Dermis microvascular lymphatic vessel endothelial cell (primary cell): Measurements from ENCODE around the gene SLC22A14. TPM values are rescaled to one million over a fixed set of nuclear protein-coding genes. Genes with fewer than 3 reads are reported as not detected.
"Not testable (repeated sequence)": the region's sequence is repeated elsewhere in the genome, so short reads cannot be mapped to it uniquely, and the experiment has no call there.

Experiments used
- DNase-seq, 2 donors: peaks; one replicate each; pipeline versions ENCODE4 v3.0.0 to v3.0.0-alpha.2; 2010; ENCODE audit warnings: low read depth in 2 of 2
- total RNA-seq: library from RNA; depleted of rRNA; stranded (reverse); fragments of >200 nt; gene quantifications from 2 replicates; pipeline ENCODE4 v1.2.1, GENCODE V29; 2014

The SLC22A14 gene
- total RNA-seq, 1 donor from 2014 or later: not detected

GRCh38 chr3:38271553-38271952, 10.5 kb upstream of the SLC22A14 start:
- no peak for DNase-seq

- DNase-seq: no peak
Observed at GRCh38 chr3:38274864-38275649, 7.0 kb upstream of the SLC22A14 start.

- DNase-seq: no peak
Observed at GRCh38 chr3:38275658-38276057, 6.4 kb upstream of the SLC22A14 start.

- DNase-seq: no peak
Observed at GRCh38 chr3:38276081-38276916, 5.8 kb upstream of the SLC22A14 start.

DNA sequence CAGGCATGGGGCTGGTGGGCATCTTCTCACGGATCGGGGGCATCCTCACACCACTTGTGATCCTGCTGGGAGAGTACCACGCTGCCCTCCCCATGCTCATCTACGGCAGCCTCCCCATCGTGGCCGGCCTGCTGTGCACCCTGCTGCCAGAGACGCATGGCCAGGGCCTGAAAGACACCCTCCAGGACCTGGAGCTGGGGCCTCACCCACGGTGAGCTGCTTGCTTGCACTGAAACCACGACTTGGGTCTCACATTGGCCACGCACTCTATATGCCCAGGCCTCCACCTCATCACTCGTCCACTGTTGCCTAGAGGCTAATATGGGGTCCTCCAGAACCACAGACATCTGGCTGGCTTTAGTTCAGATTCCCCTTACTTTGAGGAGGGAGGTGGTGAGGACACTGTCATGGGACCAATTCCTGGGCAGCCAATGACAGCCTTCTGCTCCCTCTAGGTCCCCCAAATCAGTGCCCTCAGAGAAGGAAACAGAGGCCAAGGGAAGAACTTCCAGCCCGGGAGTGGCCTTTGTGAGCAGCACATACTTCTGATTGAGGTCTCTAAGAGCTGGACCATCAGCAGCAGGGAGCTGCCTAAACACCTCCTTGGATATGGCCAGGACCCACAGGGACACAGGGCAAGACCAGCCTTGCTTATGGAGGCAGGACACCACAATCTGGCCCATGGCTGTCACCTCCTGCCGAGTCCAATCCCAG, 5.0 kb upstream of the SLC22A14 start:
- DNase-seq: no peak

- no peak for DNase-seq
Observed at GRCh38 chr3:38278841-38279240, 3.3 kb upstream of the SLC22A14 start.

DNA sequence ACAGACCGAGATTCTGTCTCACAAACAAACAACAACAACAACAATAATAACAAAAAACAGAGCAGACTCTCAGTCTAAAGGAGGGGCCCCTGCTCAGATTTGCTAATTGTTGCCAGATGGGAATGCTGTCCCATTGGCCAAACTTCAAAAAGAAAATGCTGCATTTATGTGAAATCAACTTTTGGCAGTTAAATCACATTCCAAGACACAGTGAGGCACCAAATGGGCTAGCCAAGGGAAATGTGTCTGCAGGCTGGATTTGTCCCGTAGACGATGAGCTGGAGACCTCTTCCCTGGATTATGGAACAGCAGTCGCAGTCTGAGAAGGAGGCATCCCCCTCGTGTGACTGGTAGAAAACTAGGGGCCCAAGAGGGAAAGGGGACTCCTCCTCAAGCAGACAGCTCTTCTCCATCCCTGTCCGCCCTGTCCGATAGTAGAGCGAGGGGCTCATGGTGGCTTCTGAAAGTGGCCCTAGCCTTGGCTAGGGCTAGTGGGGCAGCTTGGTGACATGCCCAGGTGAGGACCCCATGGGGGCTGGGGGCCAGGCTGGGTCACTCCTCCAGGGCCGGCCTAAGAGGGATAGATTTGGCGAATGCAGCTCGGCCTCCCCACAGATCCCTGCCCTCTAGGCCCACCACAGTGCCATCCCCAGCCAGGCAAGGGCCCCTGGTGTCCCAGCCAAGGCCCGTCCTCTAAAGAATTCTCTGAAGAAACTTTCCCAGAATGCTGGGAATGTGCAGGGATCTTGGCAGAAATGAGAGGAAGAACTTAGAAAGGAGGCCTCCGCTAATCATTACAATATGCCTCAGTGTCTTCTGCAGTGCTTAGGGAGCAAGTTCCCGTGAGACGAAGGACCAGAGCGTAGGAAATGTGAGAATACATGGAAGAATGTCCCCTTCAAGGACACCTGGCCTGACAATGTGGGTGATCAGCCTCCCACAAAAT, 2.0 kb downstream of the SLC22A14 start:
- DNase-seq: no peak

DNA sequence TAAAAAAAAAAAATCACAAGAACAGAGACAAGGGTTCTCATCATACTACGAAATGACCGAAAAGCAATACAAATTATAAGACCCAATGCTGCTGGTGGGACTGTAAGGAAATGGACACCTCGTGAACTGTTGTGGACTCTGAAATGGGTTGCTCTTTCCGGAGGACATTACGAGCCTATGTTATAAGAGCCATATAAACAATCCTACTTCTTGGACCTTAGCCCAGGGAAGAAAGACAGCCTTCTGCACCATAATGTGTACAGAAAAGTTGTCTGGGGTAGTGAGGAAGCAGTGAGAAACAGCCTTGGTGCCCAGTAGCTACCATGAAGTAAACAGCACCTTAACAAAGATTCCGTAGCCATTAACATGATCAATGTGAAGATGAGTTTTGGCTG, 2.7 kb downstream of the SLC22A14 start:
- DNase-seq: no peak

DNA sequence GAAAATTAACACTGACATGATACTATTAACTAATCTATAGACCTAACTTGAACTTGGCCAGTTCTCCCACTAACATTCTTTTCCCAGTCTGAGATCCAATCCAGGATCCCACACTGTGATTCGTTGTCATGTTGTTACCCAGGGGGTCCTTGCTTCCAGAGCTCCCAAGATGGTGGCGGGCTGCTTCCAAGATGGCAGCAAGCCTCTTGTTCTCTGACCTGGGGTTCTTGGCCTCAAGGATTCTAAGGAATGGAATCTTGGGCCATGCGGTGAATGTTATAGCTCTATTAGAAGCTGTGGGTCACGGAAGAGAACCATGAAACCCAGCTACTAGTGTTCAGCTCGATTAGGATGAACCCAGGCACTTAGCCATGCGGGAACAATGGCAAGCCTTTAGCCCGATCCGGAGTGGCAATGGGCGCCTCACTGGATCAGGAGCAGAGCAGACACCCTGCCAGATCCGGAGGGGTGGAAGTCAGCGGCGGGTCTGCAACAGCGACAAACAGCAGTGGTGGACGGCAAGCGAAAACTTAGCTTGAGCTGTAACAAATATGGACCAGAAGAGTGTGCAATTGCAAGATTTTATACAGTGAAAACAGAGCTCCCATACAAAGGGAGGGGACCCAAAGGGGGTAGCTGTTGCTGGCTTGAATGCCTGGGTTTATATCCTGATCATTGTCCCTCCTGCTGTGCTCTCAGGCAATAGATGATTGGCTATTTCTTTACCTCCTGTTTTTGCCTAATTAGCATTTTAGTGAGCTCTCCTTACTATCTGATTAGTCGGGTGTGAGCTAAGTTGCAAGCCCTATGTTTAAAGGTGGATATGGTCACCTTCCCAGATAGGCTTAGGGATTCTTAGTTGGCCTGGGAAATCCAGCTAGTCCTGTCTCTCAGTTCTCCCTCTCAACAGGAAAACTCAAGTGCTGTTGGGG, 7.5 kb downstream of the SLC22A14 start:
- DNase-seq: not testable (repeated sequence)

GRCh38 chr3:38297053-38297452, 15.0 kb downstream of the SLC22A14 start:
- not testable (repeated sequence) for DNase-seq

DNA sequence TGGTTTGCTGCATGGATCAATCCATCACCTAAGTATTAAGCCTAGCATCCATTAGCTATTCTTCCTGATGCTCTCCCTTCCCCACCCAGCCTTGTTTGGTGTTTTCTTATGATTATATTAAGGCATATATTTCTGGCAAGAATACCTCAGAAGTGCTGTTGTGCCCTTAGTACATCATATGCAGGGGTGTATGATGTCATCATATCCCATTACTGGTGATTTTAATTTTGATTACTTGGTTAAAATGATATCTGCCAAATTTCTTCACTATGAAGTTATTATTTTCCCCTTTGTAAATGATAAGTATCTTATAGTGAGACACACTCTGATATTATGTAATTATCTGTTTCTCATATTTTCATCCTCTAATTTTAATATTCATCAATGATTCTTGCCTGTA, 15.4 kb downstream of the SLC22A14 start:
- DNase-seq: no peak

DNA sequence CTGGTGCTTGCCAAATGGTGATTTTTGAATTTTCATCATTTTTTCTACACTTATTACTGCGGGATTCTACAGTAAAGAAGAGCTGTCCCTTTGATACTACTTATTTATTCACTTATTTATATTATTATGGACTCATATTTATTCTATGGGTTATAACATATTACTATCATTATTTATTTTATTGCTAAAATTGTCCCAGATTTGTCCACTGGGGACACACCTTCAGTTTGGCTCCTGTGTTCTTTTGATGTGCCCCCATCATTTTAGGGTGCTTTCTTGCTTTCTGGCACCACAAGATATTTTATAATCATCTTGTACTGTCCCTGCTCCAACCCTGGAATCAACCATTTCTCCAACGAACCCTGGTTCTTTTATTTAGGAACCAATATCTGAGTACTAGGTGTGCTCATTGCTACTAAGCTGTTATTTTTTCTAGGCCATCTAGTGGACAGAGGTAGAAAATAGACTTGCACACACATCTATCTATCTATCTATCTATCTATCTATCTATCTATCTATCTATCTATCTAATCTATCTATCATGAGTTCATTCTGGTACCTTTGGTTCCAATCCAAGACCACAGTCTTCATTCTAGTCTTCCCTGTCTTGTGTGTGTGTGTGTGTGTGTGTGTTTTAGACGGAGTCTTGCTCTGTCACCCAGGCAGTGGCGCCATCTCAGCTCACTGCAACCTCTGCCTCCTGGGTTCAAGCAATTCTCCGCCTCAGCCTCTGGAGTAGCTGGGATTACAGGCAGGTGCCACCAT, 16.0 kb downstream of the SLC22A14 start:
- peak; percentile 20 to 32 for DNase-seq

DNA sequence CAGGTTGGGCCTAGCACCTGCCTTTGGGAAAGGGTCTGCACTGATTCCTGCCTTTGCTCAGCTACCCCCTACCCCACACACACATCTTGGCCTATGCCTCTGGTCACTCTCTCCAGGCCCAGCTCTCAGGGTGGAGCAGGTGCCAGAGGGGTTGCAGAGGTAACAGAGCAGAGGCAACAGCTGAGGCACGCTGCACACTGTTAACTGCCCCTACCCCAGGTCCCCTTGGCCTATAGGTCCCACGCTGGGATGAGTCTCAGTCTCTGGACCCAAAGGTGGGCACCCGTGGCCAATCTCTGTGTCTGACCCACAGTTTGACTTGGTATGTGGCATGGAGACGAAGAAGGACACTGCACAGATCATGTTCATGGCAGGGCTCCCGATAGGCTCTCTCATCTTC, 24.8 kb downstream of the SLC22A14 start:
- no peak for DNase-seq

GRCh38 chr3:38307599-38307998, 25.5 kb downstream of the SLC22A14 start:
- DNase-seq: no peak

DNA sequence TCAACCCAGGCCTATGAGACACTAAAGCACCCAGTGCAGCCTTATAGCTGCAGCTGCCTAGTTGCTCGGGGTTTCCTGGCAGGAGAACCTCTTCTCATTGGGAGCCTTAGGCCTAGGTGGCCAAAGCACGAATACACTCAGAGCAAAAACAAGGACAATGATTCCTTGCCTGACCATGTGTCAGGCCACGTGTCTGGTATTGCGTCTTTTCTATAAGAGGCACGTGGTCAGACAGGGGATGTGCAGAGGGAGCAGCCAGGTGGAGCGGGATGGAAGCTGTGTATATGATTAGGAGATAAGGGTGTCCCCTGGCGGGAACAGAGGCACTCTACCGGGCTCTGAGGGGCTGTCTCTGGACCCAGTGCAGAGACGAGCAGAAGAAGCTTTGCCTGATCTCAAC, 26.4 kb downstream of the SLC22A14 start:
- DNase-seq: no peak

DNA sequence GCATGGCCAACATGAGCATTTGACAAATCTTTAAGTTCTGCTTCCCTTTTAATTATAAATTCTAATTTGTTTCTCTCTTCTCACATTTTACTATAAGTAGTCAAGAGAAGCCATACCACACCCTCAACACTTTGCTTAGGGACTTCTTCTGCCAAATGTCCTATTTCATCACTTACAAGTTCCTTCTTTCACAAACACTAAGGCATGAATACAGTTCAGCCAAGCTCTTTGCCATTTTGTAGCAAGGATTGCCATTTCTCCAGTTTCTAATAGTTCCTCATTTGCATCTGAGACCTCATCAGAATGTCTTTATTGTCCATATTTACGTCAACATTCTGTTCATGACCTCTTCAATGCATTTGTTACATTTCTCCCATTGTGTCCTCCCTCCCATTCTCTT, 29.4 kb downstream of the SLC22A14 start:
- DNase-seq: no peak

DNA sequence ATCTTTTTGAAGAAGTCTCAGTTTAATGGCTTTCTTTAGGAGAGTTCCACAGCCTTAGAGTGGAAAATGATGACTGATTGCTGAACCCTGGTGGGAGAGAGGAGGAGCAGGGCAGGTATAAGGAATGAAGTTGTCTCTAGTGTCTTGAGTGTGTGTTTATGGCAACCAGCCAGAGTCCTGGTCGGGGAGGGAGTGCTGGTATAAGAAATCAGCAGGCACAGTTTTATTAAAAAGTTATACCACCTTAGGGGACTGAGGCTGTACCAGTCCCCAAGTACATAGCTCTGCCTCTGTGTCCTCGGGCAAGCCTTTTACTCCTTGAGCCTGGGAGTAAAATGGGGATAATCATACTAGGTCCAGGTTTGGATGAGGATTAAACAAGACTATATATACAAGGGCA, 29.8 kb downstream of the SLC22A14 start:
- DNase-seq: no peak

GRCh38 chr3:38312356-38312755, 30.3 kb downstream of the SLC22A14 start:
- DNase-seq: no peak

DNA sequence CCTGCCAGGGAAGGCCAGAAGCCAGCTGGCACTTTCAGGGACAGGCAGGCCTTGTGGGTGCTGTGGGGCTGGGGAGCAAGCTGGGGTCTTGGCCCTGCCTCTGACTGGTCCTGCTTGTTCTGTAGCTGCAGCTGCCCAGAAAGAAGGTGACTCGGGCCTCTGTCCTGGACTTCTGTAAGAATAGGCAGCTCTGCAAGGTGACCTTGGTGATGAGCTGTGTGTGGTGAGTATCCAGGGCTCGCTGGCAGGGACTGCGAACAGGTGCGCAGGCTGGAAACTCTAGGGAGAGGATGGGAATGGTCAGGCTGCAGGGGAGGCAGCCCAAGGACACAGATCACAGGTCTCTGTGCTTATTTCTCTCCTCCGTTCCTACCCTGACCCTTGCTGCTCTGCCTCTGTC, 31.2 kb downstream of the SLC22A14 start:
- DNase-seq: no peak
